B cell (primary cell): ENCODE measurements around the gene LHPP. TPM values are rescaled to one million over a fixed set of nuclear protein-coding genes. Genes with fewer than 3 reads are reported as not detected.

Source experiments
- ATAC-seq: fragments of 200-7000 bp; cut with Tn5 transposase; one replicate; pipeline ENCODE4 v1.10.0; 2021; ENCODE audit warnings: low read depth, mild to moderate bottlenecking, moderate number of reproducible peaks, moderate library complexity
- CTCF ChIA-PET: fragments of 350-600 bp; sonication (Branson Sonifier 250); formaldehyde crosslinking; loops from one replicate; lab custom pipeline; 2021; ENCODE audit warnings: antibody characterized with exemption, inconsistent platforms; lab: Charles Lee
- POLR2A ChIA-PET: fragments of 350-600 bp; sonication (Branson Sonifier 250); formaldehyde crosslinking; loops from one replicate; lab custom pipeline; 2021; ENCODE audit warnings: antibody characterized with exemption; lab: Charles Lee
- DNase-seq: peaks from one replicate; pipeline ENCODE4 v3.0.0; 2013
- H2AFZ ChIP-seq: 2 replicates; pipeline ENCODE4 v1.6.1; 2012; ENCODE audit warnings: mild to moderate bottlenecking, low read depth, low read length; ENCODE audit not compliant: insufficient read depth, poor library complexity, severe bottlenecking
- H3K27ac ChIP-seq, 2 donors: 1 replicate in 1 of 2; 2 replicates in 1 of 2; pipeline ENCODE4 v1.5.1; 2012 to 2013; ENCODE audit warnings: low read length in 2 of 2, mild to moderate bottlenecking in 2 of 2, moderate library complexity in 1 of 2
- H3K27me3 ChIP-seq, 4 experiments: fragments of 200-600 bp in 1 of 4; sonication (generic) in 1 of 4; replicated peaks in 1 of 4; 1 replicate in 2 of 4; 2 replicates in 2 of 4; pipeline versions ENCODE4 v1.6.1 to v1.7.0; 2013 to 2016; ENCODE audit warnings: low read length in 3 of 4, mild to moderate bottlenecking in 2 of 4, mixed read lengths in 1 of 4, moderate library complexity in 1 of 4; ENCODE audit not compliant: insufficient read depth in 4 of 4, control insufficient read depth in 3 of 4; ENCODE audit errors: control extremely low read depth in 1 of 4
- H3K36me3 ChIP-seq, 2 experiments: replicated peaks in 1 of 2; 1 replicate in 1 of 2; 2 replicates in 1 of 2; pipeline versions ENCODE4 v1.6.1 to v1.7.1; 2013; ENCODE audit warnings: low read length in 1 of 2; ENCODE audit not compliant: insufficient read depth in 2 of 2, control insufficient read depth in 1 of 2; ENCODE audit errors: control extremely low read depth in 1 of 2, extremely low read depth in 1 of 2
- H3K4me1 ChIP-seq, 2 donors: fragments of 200-600 bp in 1 of 2; sonication (generic) in 1 of 2; 1 replicate in 1 of 2; 2 replicates in 1 of 2; pipeline versions ENCODE4 v1.5.1 to v1.6.1; 2013 to 2017; ENCODE audit warnings: low read length in 2 of 2; ENCODE audit not compliant: control insufficient read depth in 2 of 2, insufficient read depth in 2 of 2
- H3K4me2 ChIP-seq: replicated peaks from 2 replicates; pipeline ENCODE3; 2012; ENCODE audit warnings: mild to moderate bottlenecking, low read depth, low read length; ENCODE audit not compliant: poor library complexity, severe bottlenecking
- H3K4me3 ChIP-seq, 5 experiments: fragments of 200-600 bp in 1 of 5; sonication (generic) in 1 of 5; 1 replicate in 3 of 5; 2 replicates in 2 of 5; pipeline versions ENCODE4 v1.5.1 to v1.7.0; 2011 to 2016; ENCODE audit warnings: low read length in 4 of 5, mild to moderate bottlenecking in 4 of 5, low read depth in 2 of 5, control low read depth in 1 of 5, moderate library complexity in 1 of 5; ENCODE audit not compliant: insufficient read depth in 1 of 5; ENCODE audit errors: control extremely low read depth in 1 of 5, extremely low read depth in 1 of 5
- H3K79me2 ChIP-seq: fragments of 200-600 bp; sonication (generic); one replicate; pipeline ENCODE4 v1.6.0; 2016; ENCODE audit warnings: low read length; ENCODE audit not compliant: control insufficient read depth, insufficient read depth
- H3K9ac ChIP-seq: fragments of 200-600 bp; sonication (generic); 2 replicates; pipeline ENCODE4 v1.6.1; 2017; ENCODE audit warnings: mild to moderate bottlenecking, low read length, moderate library complexity
- H3K9me3 ChIP-seq, 3 donors: one replicate each; pipeline versions ENCODE4 v1.6.1 to v1.7.1; 2013; ENCODE audit warnings: low read length in 2 of 3; ENCODE audit not compliant: control insufficient read depth in 2 of 3, insufficient read depth in 1 of 3; ENCODE audit errors: control extremely low read depth in 1 of 3
- H4K20me1 ChIP-seq: 2 replicates; pipeline ENCODE4 v1.6.0; 2012; ENCODE audit warnings: mild to moderate bottlenecking, low read length; ENCODE audit not compliant: insufficient read depth, control insufficient read depth, poor library complexity, severe bottlenecking
- H3K27ac Mint-ChIP-seq: one replicate; pipeline ENCODE4 v1.8.0; 2021; ENCODE audit warnings: mixed read lengths
- H3K27me3 Mint-ChIP-seq: one replicate; pipeline ENCODE4 v1.8.0; 2021; ENCODE audit warnings: mixed read lengths
- H3K4me1 Mint-ChIP-seq: one replicate; pipeline ENCODE4 v1.8.0; 2021; ENCODE audit warnings: mixed read lengths
- H3K4me3 Mint-ChIP-seq: one replicate; pipeline ENCODE4 v1.8.0; 2021; ENCODE audit warnings: mixed read lengths
- H3K9me3 Mint-ChIP-seq: one replicate; pipeline ENCODE4 v1.8.0; 2022; ENCODE audit warnings: mixed read lengths; ENCODE audit not compliant: insufficient read depth
- CTCF ChIP-seq: fragments of 200-600 bp; IDR thresholded peaks from one replicate; pipeline ENCODE4 v1.8.0; 2022; ENCODE audit warnings: antibody characterized with exemption, mild to moderate bottlenecking
- EZH2 ChIP-seq: IDR thresholded peaks from 2 replicates; pipeline ENCODE4 v1.6.1; 2012; ENCODE audit warnings: borderline replicate concordance, low read depth, mild to moderate bottlenecking, moderate library complexity, low read length; ENCODE audit not compliant: insufficient read depth, poor library complexity, severe bottlenecking
- WGBS: methylation state at CpG from one replicate; pipeline ENCODE4 v1.1.5; 2013; ENCODE audit warnings: missing lambda C conversion rate; ENCODE audit not compliant: insufficient coverage; 5-methylcytosine and 5-hydroxymethylcytosine counted together
- intact Hi-C: fragments of 100-400 bp; cut with micrococcal nuclease; formaldehyde crosslinking; loops from one replicate; pipeline ENCODE4 v1.10.0; 2022
- polyA plus RNA-seq: library from polyadenylated mRNA; depleted of rRNA; stranded (reverse); fragments of >200 nt; gene quantifications from 2 replicates; pipeline ENCODE4 v1.2.3, GENCODE V29; 2012
- total RNA-seq, 2 donors: library from RNA; stranded (reverse); fragments of 120-200 nt in 1 of 2; gene quantifications; 1 replicate in 1 of 2; 2 replicates in 1 of 2; pipeline versions ENCODE4 v1.2.3 to v1.2.4, GENCODE V29; 2013 to 2022

The LHPP gene
- total and polyA plus RNA-seq, 2 donors (not counting 1 experiment from before 2014, with no cell fraction given), result 60.2 to 83.5 TPM

GRCh38 chr10:124522131-124522932, 60.7 kb downstream of the LHPP start:
- intact Hi-C loops, result no loop called here
- WGBS, result 98% methylated on average over 6 of the region's 13 CpGs
- TF ChIP-seq CTCF, result no peak
- no peak for TF ChIP-seq EZH2
- no peak overlapping the region for H3K4me3 ChIP-seq
- DNase-seq (no peak), ATAC-seq (no peak)
- peaks cover 7% of the 10 kb centered on the region for H3K79me2 ChIP-seq
- peak overlapping the region; percentile 74 for H3K27ac Mint-ChIP-seq
- H4K20me1 ChIP-seq, result no peaks in the 10 kb centered on the region
- no peak overlapping the region for H3K27ac ChIP-seq
- H3K4me2 ChIP-seq, result peak overlapping the region; percentile 65
- H2AFZ ChIP-seq, result no peak overlapping the region
- H3K4me1 Mint-ChIP-seq, result peaks cover 19% of the 10 kb centered on the region
- no peaks in the 10 kb centered on the region for H3K27me3 ChIP-seq
- H3K9ac ChIP-seq, result no peak overlapping the region
- peaks cover 9 to 16% of the 10 kb centered on the region in 2 donors for H3K4me1 ChIP-seq
- H3K4me3 Mint-ChIP-seq, result peak overlapping the region; percentile 73
- no peaks in the 10 kb centered on the region for H3K9me3 Mint-ChIP-seq
- POLR2A ChIA-PET, result no interaction called here
- no peaks in the 10 kb centered on the region for H3K9me3 ChIP-seq
- no peaks in the 10 kb centered on the region for H3K27me3 Mint-ChIP-seq
- CTCF ChIA-PET, result interaction anchor here (1.0 to 19.7 kb wide), 4 partner anchors 184 to 528 kb away, joined by 3 to 415 read pairs (median 8); partner anchors contain the start of gene FAM53B
- H3K36me3 ChIP-seq, result peaks cover 0 to 2% of the 10 kb centered on the region in 2 experiments
